GM06990 (cell line): ENCODE results near the gene TMC8.

Experiments
- DNase-seq: peaks from one replicate; pipeline ENCODE4 v3.0.0-alpha.2; 2011; ENCODE audit not compliant: insufficient read length; ENCODE audit errors: extremely low read depth
- H3K27me3 ChIP-seq: replicated peaks from 2 replicates; pipeline ENCODE4 v1.6.0; 2011; ENCODE audit warnings: low read length; ENCODE audit not compliant: control insufficient read depth, insufficient read depth
- H3K36me3 ChIP-seq: 2 replicates; pipeline ENCODE4 v1.5.1; 2011; ENCODE audit warnings: low read length; ENCODE audit not compliant: control insufficient read depth, insufficient read depth
- H3K4me3 ChIP-seq: replicated peaks from 2 replicates; pipeline ENCODE4 v1.5.1; 2011; ENCODE audit warnings: low read depth, mild to moderate bottlenecking, control low read depth, low read length
- CTCF ChIP-seq: IDR thresholded peaks from 2 replicates; pipeline ENCODE4 v1.5.1; 2011; ENCODE audit warnings: low read length, control low read depth, mild to moderate bottlenecking, inconsistent platforms; ENCODE audit not compliant: insufficient read depth, poor library complexity, severe bottlenecking

The TMC8 gene

GRCh38 chr17:78120971-78121800, 9.4 kb upstream of the TMC8 start:
- Histone ChIP-seq H3K4me3 (peak overlapping the region; percentile 42), H3K27me3 (no peaks in the 10 kb centered on the region), H3K36me3 (peaks cover 56% of the 10 kb centered on the region)
- TF ChIP-seq CTCF = no peak
- peak; percentile 59 for DNase-seq

- H3K36me3 ChIP-seq = peaks cover 56% of the 10 kb centered on the region
- H3K27me3 ChIP-seq = no peaks in the 10 kb centered on the region
- DNase-seq = no peak
- peak overlapping the region; percentile 42 for H3K4me3 ChIP-seq
- no peak for TF ChIP-seq CTCF
These were observed 8.8 kb upstream of the TMC8 start for GRCh38 chr17:78121801-78122215.

GRCh38 chr17:78122216-78122930, 8.2 kb upstream of the TMC8 start:
- no peak for DNase-seq
- TF ChIP-seq CTCF = no peak
- Histone ChIP-seq H3K27me3 (no peaks in the 10 kb centered on the region), H3K4me3 (no peak overlapping the region), H3K36me3 (peaks cover 52% of the 10 kb centered on the region)

GRCh38 chr17:78122931-78123249, 7.7 kb upstream of the TMC8 start:
- no peak for TF ChIP-seq CTCF
- no peak overlapping the region for H3K4me3 ChIP-seq
- H3K36me3 ChIP-seq = peaks cover 48% of the 10 kb centered on the region
- no peak for DNase-seq
- no peaks in the 10 kb centered on the region for H3K27me3 ChIP-seq

GRCh38 chr17:78123258-78123929, 7.2 kb upstream of the TMC8 start:
- no peak overlapping the region for H3K4me3 ChIP-seq
- no peak for DNase-seq
- H3K27me3 ChIP-seq = no peaks in the 10 kb centered on the region
- H3K36me3 ChIP-seq = peaks cover 45% of the 10 kb centered on the region
- TF ChIP-seq CTCF = no peak
